Vagina (tissue), 2 donors: ENCODE measurements around the gene ABTB2. TPM values are rescaled to one million over a fixed set of nuclear protein-coding genes. Genes with fewer than 3 reads are reported as not detected.

Experiments used
- DNase-seq, 2 donors: peaks; one replicate each; pipeline ENCODE4 v3.0.0-alpha.2; 2017; ENCODE audit errors: extremely low spot score in 2 of 2
- H3K27ac ChIP-seq: fragments of 200-600 bp; sonication (generic); one replicate; pipeline ENCODE4 v1.5.1; 2019
- H3K27me3 ChIP-seq: fragments of 200-600 bp; sonication (generic); one replicate; pipeline ENCODE4 v1.5.1; 2019
- H3K36me3 ChIP-seq, 2 donors: fragments of 200-600 bp; sonication (generic); one replicate each; pipeline ENCODE4 v1.5.1; 2017 to 2019
- H3K4me1 ChIP-seq: fragments of 200-600 bp; sonication (generic); one replicate; pipeline ENCODE4 v1.5.1; 2019
- H3K4me3 ChIP-seq, 2 donors: fragments of 200-600 bp; sonication (generic); 1 replicate in 1 of 2; 2 replicates in 1 of 2; pipeline ENCODE4 v1.5.1; 2016 to 2019
- H3K9me3 ChIP-seq: fragments of 200-600 bp; sonication (generic); one replicate; pipeline ENCODE4 v1.5.1; 2019
- CTCF ChIP-seq, 3 experiments: fragments of 450-650 bp in 2 of 3; fragments of 200-600 bp in 1 of 3; sonication (generic) in 1 of 3; IDR thresholded peaks; one replicate each; pipeline ENCODE4 v1.5.1; 2017 to 2019; ENCODE audit warnings: antibody characterized with exemption in 3 of 3, mild to moderate bottlenecking in 2 of 3, moderate library complexity in 2 of 3
- POLR2A ChIP-seq, 2 donors: fragments of 450-650 bp; IDR thresholded peaks; one replicate each; pipeline ENCODE4 v1.6.1; 2017; ENCODE audit warnings: antibody characterized with exemption in 2 of 2, mild to moderate bottlenecking in 2 of 2, moderate library complexity in 2 of 2
- POLR2AphosphoS5 ChIP-seq, 2 donors: sonication (generic); formaldehyde crosslinking; IDR thresholded peaks; one replicate each; pipeline ENCODE4 v1.9.0; 2017; ENCODE audit warnings: antibody characterized with exemption in 2 of 2, mild to moderate bottlenecking in 2 of 2, low read depth in 1 of 2; ENCODE audit not compliant: insufficient read depth in 1 of 2
- intact Hi-C: fragments of 100-400 bp; cut with DNase I; formaldehyde crosslinking; loops from one replicate; pipeline ENCODE4 v1.15.1; 2023
- total RNA-seq: library from RNA; depleted of rRNA; stranded (reverse); fragments of >200 nt; gene quantifications from one replicate; pipeline ENCODE4 v1.2.3, GENCODE V29; 2016

ABTB2 gene
- total RNA-seq, 1 donor from 2014 or later, result 10.8 TPM

GRCh38 chr11:34204396-34205279, 153.2 kb downstream of the ABTB2 start:
- no peak for DNase-seq
- TF ChIP-seq POLR2A (IDR thresholded peaks at IDR 0.05) (no peak), POLR2AphosphoS5 (IDR thresholded peaks at IDR 0.05; ENCODE audit: insufficient read depth in 1 of 2, low read depth in 1 of 2) (no peak), CTCF (IDR thresholded peaks at IDR 0.05) (no peak)
- intact Hi-C loops, result no loop called here

GRCh38 chr11:34203377-34203871, 154.4 kb downstream of the ABTB2 start:
- TF ChIP-seq POLR2A (IDR thresholded peaks at IDR 0.05), result no peak
- TF ChIP-seq POLR2AphosphoS5 (IDR thresholded peaks at IDR 0.05; ENCODE audit: insufficient read depth in 1 of 2, low read depth in 1 of 2), result no peak
- TF ChIP-seq CTCF (IDR thresholded peaks at IDR 0.05), result no peak
- intact Hi-C loops, result no loop called here
- Histone ChIP-seq H3K4me1 (peaks cover 18% of the 10 kb centered on the region), H3K27ac (no peak overlapping the region), H3K4me3 (no peak overlapping the region), H3K27me3 (no peaks in the 10 kb centered on the region), H3K36me3 (no peaks in the 10 kb centered on the region), H3K9me3 (no peaks in the 10 kb centered on the region)
- no peak for DNase-seq

More at GRCh38 chr11:34204396-34205279, 153.2 kb downstream of the ABTB2 start:
- no peak overlapping the region for H3K4me3 ChIP-seq
- H3K27ac ChIP-seq, result no peak overlapping the region
- no peaks in the 10 kb centered on the region for H3K27me3 ChIP-seq
- H3K36me3 ChIP-seq, result no peaks in the 10 kb centered on the region
- peaks cover 20% of the 10 kb centered on the region for H3K4me1 ChIP-seq
- no peaks in the 10 kb centered on the region for H3K9me3 ChIP-seq

DNA sequence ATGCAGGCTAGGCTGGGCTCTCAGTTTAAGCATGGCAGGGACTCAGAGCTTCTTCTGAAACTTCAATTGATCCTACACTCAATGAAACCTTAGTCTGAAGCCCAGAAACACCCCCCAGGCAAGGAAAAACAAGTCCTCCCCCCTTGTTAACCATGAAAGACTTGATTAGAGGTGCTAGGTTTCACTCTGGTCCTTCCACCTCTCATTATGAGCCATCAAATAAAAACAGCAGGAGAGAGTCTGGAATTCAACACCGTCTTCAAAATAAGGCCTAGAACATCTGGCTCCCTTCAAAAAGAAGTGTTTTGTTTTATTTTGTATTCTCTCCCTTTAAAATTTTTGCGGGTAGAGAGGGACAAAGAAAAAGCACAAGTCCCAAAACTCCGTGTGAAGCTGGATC, 156.7 kb downstream of the ABTB2 start:
- intact Hi-C loops, result no loop called here
- no peak for DNase-seq
- no peak overlapping the region for H3K27ac ChIP-seq
- no peaks in the 10 kb centered on the region for H3K9me3 ChIP-seq
- H3K27me3 ChIP-seq, result no peaks in the 10 kb centered on the region
- H3K36me3 ChIP-seq, result no peaks in the 10 kb centered on the region
- H3K4me3 ChIP-seq, result no peak overlapping the region
- TF ChIP-seq POLR2A (IDR thresholded peaks at IDR 0.05), result no peak
- no peak for TF ChIP-seq POLR2AphosphoS5 (IDR thresholded peaks at IDR 0.05; ENCODE audit: insufficient read depth in 1 of 2, low read depth in 1 of 2)
- no peak for TF ChIP-seq CTCF (IDR thresholded peaks at IDR 0.05)
- no peaks in the 10 kb centered on the region for H3K4me1 ChIP-seq

DNA sequence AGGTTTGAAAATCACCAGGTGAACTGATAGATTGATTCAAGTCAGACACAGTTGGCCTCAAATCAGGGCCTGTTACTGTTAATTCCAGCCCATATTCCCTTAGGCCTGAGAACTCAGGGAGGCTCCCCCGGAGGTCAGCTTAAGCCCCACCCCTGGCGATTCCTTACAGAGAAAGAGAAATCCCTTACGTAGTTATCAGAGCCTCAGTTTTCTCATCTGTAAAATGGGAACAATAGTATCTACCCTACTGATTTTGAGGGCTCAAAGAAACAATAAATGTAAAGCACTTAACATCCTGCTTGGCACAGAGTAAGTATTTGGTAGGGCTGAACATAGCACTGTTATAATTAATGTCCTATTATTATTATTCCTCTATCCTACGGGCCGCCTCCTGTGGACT, 158.3 kb downstream of the ABTB2 start:
- Histone ChIP-seq H3K27me3 (no peaks in the 10 kb centered on the region), H3K4me3 (no peak overlapping the region), H3K9me3 (no peaks in the 10 kb centered on the region), H3K4me1 (no peaks in the 10 kb centered on the region), H3K36me3 (no peaks in the 10 kb centered on the region), H3K27ac (no peak overlapping the region)
- no peak for TF ChIP-seq CTCF (IDR thresholded peaks at IDR 0.05)
- no peak for TF ChIP-seq POLR2AphosphoS5 (IDR thresholded peaks at IDR 0.05; ENCODE audit: insufficient read depth in 1 of 2, low read depth in 1 of 2)
- no peak for TF ChIP-seq POLR2A (IDR thresholded peaks at IDR 0.05)
- intact Hi-C loops, result no loop called here
- DNase-seq, result no peak

- Histone ChIP-seq H3K9me3 (no peaks in the 10 kb centered on the region), H3K36me3 (no peaks in the 10 kb centered on the region), H3K4me1 (peaks cover 7% of the 10 kb centered on the region), H3K27ac (no peak overlapping the region), H3K4me3 (no peak overlapping the region), H3K27me3 (no peaks in the 10 kb centered on the region)
- no peak for DNase-seq
- TF ChIP-seq CTCF (IDR thresholded peaks at IDR 0.05), result no peak
- no peak for TF ChIP-seq POLR2AphosphoS5 (IDR thresholded peaks at IDR 0.05; ENCODE audit: insufficient read depth in 1 of 2, low read depth in 1 of 2)
- TF ChIP-seq POLR2A (IDR thresholded peaks at IDR 0.05), result no peak
- intact Hi-C loops, result no loop called here
Observed at GRCh38 chr11:34198523-34198922, 159.3 kb downstream of the ABTB2 start.
